GM12874 (cell line): ENCODE data around the gene SLC30A2.

Experiments used
- TF ChIP-seq, protein P1 (sequence below): IDR thresholded peaks from 2 replicates; pipeline ENCODE4 v1.5.1; 2011; ENCODE audit warnings: low read depth, mild to moderate bottlenecking, control low read depth, low read length, moderate library complexity; ENCODE audit not compliant: insufficient read depth

Gene SLC30A2

GRCh38 chr1:26031196-26031595, 14.7 kb downstream of the SLC30A2 start:
- TF ChIP-seq, protein P1, sequence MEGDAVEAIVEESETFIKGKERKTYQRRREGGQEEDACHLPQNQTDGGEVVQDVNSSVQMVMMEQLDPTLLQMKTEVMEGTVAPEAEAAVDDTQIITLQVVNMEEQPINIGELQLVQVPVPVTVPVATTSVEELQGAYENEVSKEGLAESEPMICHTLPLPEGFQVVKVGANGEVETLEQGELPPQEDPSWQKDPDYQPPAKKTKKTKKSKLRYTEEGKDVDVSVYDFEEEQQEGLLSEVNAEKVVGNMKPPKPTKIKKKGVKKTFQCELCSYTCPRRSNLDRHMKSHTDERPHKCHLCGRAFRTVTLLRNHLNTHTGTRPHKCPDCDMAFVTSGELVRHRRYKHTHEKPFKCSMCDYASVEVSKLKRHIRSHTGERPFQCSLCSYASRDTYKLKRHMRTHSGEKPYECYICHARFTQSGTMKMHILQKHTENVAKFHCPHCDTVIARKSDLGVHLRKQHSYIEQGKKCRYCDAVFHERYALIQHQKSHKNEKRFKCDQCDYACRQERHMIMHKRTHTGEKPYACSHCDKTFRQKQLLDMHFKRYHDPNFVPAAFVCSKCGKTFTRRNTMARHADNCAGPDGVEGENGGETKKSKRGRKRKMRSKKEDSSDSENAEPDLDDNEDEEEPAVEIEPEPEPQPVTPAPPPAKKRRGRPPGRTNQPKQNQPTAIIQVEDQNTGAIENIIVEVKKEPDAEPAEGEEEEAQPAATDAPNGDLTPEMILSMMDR: no peak

DNA sequence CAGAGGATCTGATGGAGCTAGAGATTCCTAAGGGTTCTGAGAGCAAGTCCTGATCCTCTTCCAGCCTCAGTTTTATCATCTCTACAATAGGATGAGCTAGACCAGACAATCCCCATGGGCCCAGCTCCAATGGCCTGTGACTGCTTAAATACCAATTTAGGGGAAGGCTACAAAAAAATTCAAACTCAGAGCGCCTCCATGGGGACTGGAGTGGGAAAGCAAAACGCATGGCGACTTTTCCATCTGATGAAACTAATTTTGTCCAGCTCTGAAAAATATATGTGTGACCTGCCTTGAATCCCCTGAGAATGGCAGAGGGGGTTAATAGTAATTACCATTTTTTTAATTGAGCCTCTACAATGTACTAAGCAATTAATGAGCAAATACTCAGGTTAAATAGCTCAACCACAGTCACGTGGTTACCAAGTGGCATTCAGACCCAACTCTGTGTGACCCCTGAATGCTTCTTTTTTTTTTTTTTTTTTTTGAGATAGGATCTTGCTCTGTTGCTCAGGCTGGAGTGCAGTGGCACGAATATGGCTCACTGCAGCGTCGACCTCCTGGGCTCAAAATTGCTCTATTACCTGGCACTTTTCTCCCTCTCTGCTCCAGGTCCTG, 15.9 kb downstream of the SLC30A2 start:
- TF ChIP-seq, protein P1: no peak

DNA sequence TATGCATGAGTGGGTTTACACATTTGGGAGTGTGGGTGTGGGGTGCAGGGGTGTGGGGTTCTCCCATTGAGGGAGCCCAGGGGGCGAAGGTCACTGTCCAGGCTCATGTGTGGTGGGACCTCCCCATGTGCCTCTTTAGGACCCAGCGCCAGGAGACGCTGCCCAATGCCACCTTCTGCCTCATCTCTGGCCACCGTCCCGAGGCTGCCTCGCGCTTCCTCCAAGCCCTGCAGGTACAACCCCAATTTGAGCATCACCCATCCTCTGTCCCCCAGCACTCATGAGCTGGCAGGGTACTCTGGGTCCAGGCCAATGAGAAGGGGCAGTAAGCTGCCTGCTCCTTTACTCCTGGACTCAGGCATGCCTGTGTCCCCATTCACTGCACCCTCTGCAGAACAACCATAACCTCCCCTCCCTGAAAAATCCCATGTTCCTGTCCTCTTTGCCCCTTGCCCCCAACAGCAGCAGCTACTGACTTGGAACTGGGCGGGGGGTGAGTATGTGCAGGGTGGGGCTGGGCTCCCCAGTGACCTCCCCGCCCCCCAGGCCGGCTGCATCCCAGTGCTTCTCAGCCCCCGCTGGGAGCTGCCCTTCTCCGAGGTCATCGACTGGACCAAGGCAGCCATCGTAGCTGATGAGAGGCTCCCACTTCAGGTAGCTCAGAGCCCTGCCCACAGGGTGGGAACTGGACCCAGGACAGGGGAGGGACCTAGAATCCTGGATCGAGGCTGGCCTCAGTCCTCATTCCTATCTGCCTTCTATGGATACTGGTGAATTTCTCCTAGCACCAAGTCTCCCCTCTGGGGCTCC, 16.7 kb downstream of the SLC30A2 start:
- TF ChIP-seq, protein P1: no peak

- TF ChIP-seq, protein P1: no peak
Observed at GRCh38 chr1:26028490-26028980, 17.4 kb downstream of the SLC30A2 start.

- TF ChIP-seq, protein P1: no peak
Observed at GRCh38 chr1:26027716-26028489, 18.0 kb downstream of the SLC30A2 start.

GRCh38 chr1:26025517-26025916, 20.4 kb downstream of the SLC30A2 start:
- TF ChIP-seq, protein P1: no peak

GRCh38 chr1:26025060-26025459, 20.9 kb downstream of the SLC30A2 start:
- TF ChIP-seq, protein P1: no peak
